GM23338 (cell line): ENCODE data around the gene GSG1L. TPM values are rescaled to one million over a fixed set of nuclear protein-coding genes. Genes with fewer than 3 reads are reported as not detected.

Experiments
- ATAC-seq: fragments of 200-7000 bp; cut with Tn5 transposase; 3 replicates; pipeline ENCODE4 v1.9.1; 2020
- DNase-seq: peaks from one replicate; pipeline ENCODE4 v3.0.0-alpha.2; 2015; ENCODE audit warnings: low spot score
- H2AFZ ChIP-seq: fragments of 200-600 bp; sonication (generic); 2 replicates; pipeline ENCODE4 v1.8.0; 2016; ENCODE audit warnings: antibody characterized with exemption, mild to moderate bottlenecking, moderate library complexity
- H3F3A ChIP-seq: fragments of 200-600 bp; sonication (generic); replicated peaks from 2 replicates; pipeline ENCODE4 v1.8.0; 2017; ENCODE audit warnings: antibody characterized with exemption, mixed run types, low read depth
- H3K27ac ChIP-seq: fragments of 200-600 bp; sonication (generic); 2 replicates; pipeline ENCODE4 v1.6.1; 2016; ENCODE audit warnings: low read depth
- H3K27me3 ChIP-seq: fragments of 200-600 bp; sonication (generic); 2 replicates; pipeline ENCODE4 v1.8.0; 2016; ENCODE audit warnings: mild to moderate bottlenecking, mixed run types, moderate library complexity; ENCODE audit not compliant: insufficient read depth
- H3K36me3 ChIP-seq: fragments of 200-600 bp; sonication (generic); 2 replicates; pipeline ENCODE4 v1.8.0; 2016; ENCODE audit warnings: mild to moderate bottlenecking; ENCODE audit not compliant: insufficient read depth
- H3K4me1 ChIP-seq: fragments of 200-600 bp; sonication (generic); 2 replicates; pipeline ENCODE4 v1.8.0; 2016; ENCODE audit warnings: mild to moderate bottlenecking, moderate library complexity; ENCODE audit not compliant: insufficient read depth
- H3K4me2 ChIP-seq: fragments of 200-600 bp; sonication (generic); 2 replicates; pipeline ENCODE4 v1.7.1; 2017; ENCODE audit warnings: mixed run types
- H3K4me3 ChIP-seq: fragments of 200-600 bp; sonication (generic); 2 replicates; pipeline ENCODE4 v1.6.1; 2016; ENCODE audit warnings: mixed run types
- H3K79me2 ChIP-seq: fragments of 200-600 bp; sonication (generic); replicated peaks from 2 replicates; pipeline ENCODE4 v1.8.0; 2017; ENCODE audit warnings: mild to moderate bottlenecking; ENCODE audit not compliant: insufficient read depth
- H3K9me2 ChIP-seq: fragments of 200-600 bp; sonication (generic); 2 replicates; pipeline ENCODE4 v1.8.0; 2017; ENCODE audit not compliant: insufficient read depth
- H4K20me1 ChIP-seq: fragments of 200-600 bp; sonication (generic); replicated peaks from 2 replicates; pipeline ENCODE4 v1.8.0; 2017; ENCODE audit warnings: mild to moderate bottlenecking; ENCODE audit not compliant: insufficient read depth
- H3K27ac Mint-ChIP-seq: 2 replicates; pipeline ENCODE4 v1.8.0; 2020; ENCODE audit warnings: inconsistent platforms, mild to moderate bottlenecking, moderate library complexity, mixed read lengths
- H3K27me3 Mint-ChIP-seq: 3 replicates; pipeline ENCODE4 v1.8.0; 2022; ENCODE audit warnings: low read depth, mild to moderate bottlenecking, moderate library complexity, mixed read lengths, inconsistent platforms; ENCODE audit not compliant: insufficient read depth, poor library complexity
- H3K36me3 Mint-ChIP-seq: 3 replicates; pipeline ENCODE4 v1.8.0; 2021; ENCODE audit warnings: low read depth, mild to moderate bottlenecking, inconsistent platforms, moderate library complexity, mixed read lengths
- H3K4me1 Mint-ChIP-seq: 3 replicates; pipeline ENCODE4 v1.8.0; 2020; ENCODE audit warnings: mild to moderate bottlenecking, inconsistent platforms, mixed read lengths
- H3K4me3 Mint-ChIP-seq: 3 replicates; pipeline ENCODE4 v1.8.0; 2021; ENCODE audit warnings: moderate library complexity, mild to moderate bottlenecking, inconsistent platforms, mixed read lengths
- H3K9me3 Mint-ChIP-seq: 3 replicates; pipeline ENCODE4 v1.8.0; 2020; ENCODE audit warnings: moderate library complexity, mild to moderate bottlenecking, inconsistent platforms, mixed read lengths
- EZH2 ChIP-seq: fragments of 200-600 bp; sonication (generic); IDR thresholded peaks from one replicate; pipeline ENCODE4 v1.8.0; 2017; ENCODE audit warnings: antibody characterized with exemption, mild to moderate bottlenecking, low read depth; ENCODE audit not compliant: unreplicated experiment
- EZH2phosphoT487 ChIP-seq: fragments of 200-600 bp; sonication (generic); IDR thresholded peaks from one replicate; pipeline ENCODE4 v1.8.1; 2018; ENCODE audit warnings: antibody characterized with exemption; ENCODE audit not compliant: unreplicated experiment
- JUNB ChIP-seq: IDR thresholded peaks from one replicate; pipeline ENCODE4 v1.6.1; 2016; ENCODE audit warnings: antibody characterized with exemption; ENCODE audit not compliant: unreplicated experiment
- POLR2AphosphoS5 ChIP-seq: IDR thresholded peaks from 2 replicates; pipeline ENCODE4 v1.6.1; 2016; ENCODE audit warnings: antibody characterized with exemption, low read depth
- REST ChIP-seq: IDR thresholded peaks from one replicate; pipeline ENCODE4 v1.6.1; 2018; ENCODE audit warnings: antibody characterized with exemption; ENCODE audit not compliant: unreplicated experiment
- STAT1 ChIP-seq: IDR thresholded peaks from one replicate; pipeline ENCODE4 v1.6.1; 2016; ENCODE audit warnings: antibody characterized with exemption; ENCODE audit not compliant: unreplicated experiment
- ZNF114 ChIP-seq: fragments of 250-450 bp; sonication (Bioruptor Pico); IDR thresholded peaks from 2 replicates; pipeline ENCODE4 v1.5.0; 2020; ENCODE audit warnings: mild to moderate bottlenecking, moderate library complexity
- ZNF331 ChIP-seq: fragments of 250-450 bp; sonication (Bioruptor Pico); IDR thresholded peaks from 2 replicates; pipeline ENCODE4 v1.5.0; 2020; ENCODE audit warnings: low read depth, mild to moderate bottlenecking, moderate library complexity
- ZNF462 ChIP-seq: fragments of 250-450 bp; sonication (Bioruptor Pico); IDR thresholded peaks from 2 replicates; pipeline ENCODE4 v1.5.0; 2020; ENCODE audit warnings: mild to moderate bottlenecking, moderate library complexity
- polyA plus RNA-seq: library from polyadenylated mRNA; unstranded; fragments of >200 nt; fragmentation: Nextera tagmentation; extraction: Ambion mirVana; gene quantifications from 2 replicates; pipeline ENCODE4 v1.2.1, GENCODE V29; 2016
- total RNA-seq: library from RNA; depleted of rRNA; stranded (reverse); fragments of >200 nt; shearing (Covaris generic); gene quantifications from 2 replicates; pipeline ENCODE4 v1.2.3, GENCODE V29; 2014

The GSG1L gene
- total and polyA plus RNA-seq, 2 experiments from 2014 or later: 0.36 to 0.63 TPM

- Mint-ChIP-seq H3K36me3 (no peaks in the 10 kb centered on the region), H3K27me3 (peaks cover 11% of the 10 kb centered on the region), H3K4me1 (no peaks in the 10 kb centered on the region), H3K9me3 (no peaks in the 10 kb centered on the region; the same call in 2 of the 3 replicates), H3K4me3 (no peak overlapping the region), H3K27ac (no peak overlapping the region)
- no peak for DNase-seq
- H3K27ac ChIP-seq: no peak overlapping the region
- no peak overlapping the region for H3K4me2 ChIP-seq
- no peak overlapping the region for H2AFZ ChIP-seq
- H3K27me3 ChIP-seq: no peaks in the 10 kb centered on the region
- no peaks in the 10 kb centered on the region for H4K20me1 ChIP-seq
- no peak overlapping the region for H3K4me3 ChIP-seq
- TF ChIP-seq EZH2phosphoT487: no peak
- ATAC-seq: no peak
- no peaks in the 10 kb centered on the region for H3K4me1 ChIP-seq
- no peaks in the 10 kb centered on the region for H3K36me3 ChIP-seq
- no peaks in the 10 kb centered on the region for H3K9me2 ChIP-seq
- H3F3A ChIP-seq: no peaks in the 10 kb centered on the region
- no peaks in the 10 kb centered on the region for H3K79me2 ChIP-seq
These were observed 240.1 kb downstream of the GSG1L start for GRCh38 chr16:27823421-27823820.

GRCh38 chr16:27822996-27823395 lies 240.5 kb downstream of the GSG1L start:
- Histone ChIP-seq H3K27me3 (no peaks in the 10 kb centered on the region), H3K4me3 (no peak overlapping the region), H3K36me3 (no peaks in the 10 kb centered on the region), H3K27ac (no peak overlapping the region), H3K4me1 (no peaks in the 10 kb centered on the region), H3F3A (no peaks in the 10 kb centered on the region), H3K4me2 (no peak overlapping the region), H3K79me2 (no peaks in the 10 kb centered on the region), H3K9me2 (no peaks in the 10 kb centered on the region), H2AFZ (no peak overlapping the region), H4K20me1 (no peaks in the 10 kb centered on the region)
- no peaks in the 10 kb centered on the region for H3K4me1 Mint-ChIP-seq
- H3K27me3 Mint-ChIP-seq: peaks cover 11% of the 10 kb centered on the region
- ATAC-seq: no peak
- no peak overlapping the region for H3K27ac Mint-ChIP-seq
- H3K9me3 Mint-ChIP-seq: no peaks in the 10 kb centered on the region; the same call in 2 of the 3 replicates
- H3K4me3 Mint-ChIP-seq: no peak overlapping the region
- DNase-seq: no peak
- no peaks in the 10 kb centered on the region for H3K36me3 Mint-ChIP-seq
- TF ChIP-seq JUNB (no peak), REST (no peak), STAT1 (no peak), ZNF114 (CRISPR knock-in tag) (no peak), ZNF462 (CRISPR knock-in tag) (no peak), ZNF331 (no peak), EZH2 (no peak), EZH2phosphoT487 (no peak), POLR2AphosphoS5 (no peak)
